H9 (cell line): Measurements from ENCODE around the gene LARGE1. TPM values are rescaled to one million over a fixed set of nuclear protein-coding genes. Genes with fewer than 3 reads are reported as not detected.

Experiments used
- DNase-seq: peaks from one replicate; pipeline ENCODE4 v3.0.0-alpha.2; 2017
- H2AFZ ChIP-seq: one replicate; pipeline ENCODE4 v1.6.1; 2013; ENCODE audit warnings: mild to moderate bottlenecking, low read length, control low read depth, moderate library complexity
- H2AK5ac ChIP-seq: 2 replicates; pipeline ENCODE4 v1.6.1; 2013; ENCODE audit warnings: low read length, control low read depth, mixed read lengths; ENCODE audit not compliant: insufficient read length
- H2BK120ac ChIP-seq: one replicate; pipeline ENCODE4 v1.6.1; 2013; ENCODE audit warnings: low read depth, mild to moderate bottlenecking, low read length, control low read depth, inconsistent platforms; ENCODE audit not compliant: poor library complexity, severe bottlenecking
- H2BK12ac ChIP-seq: 2 replicates; pipeline ENCODE4 v1.6.1; 2013; ENCODE audit warnings: low read length, control low read depth, mixed read lengths, low read depth; ENCODE audit not compliant: insufficient read length
- H2BK15ac ChIP-seq: 2 replicates; pipeline ENCODE4 v1.6.1; 2013; ENCODE audit warnings: low read depth, low read length, control low read depth
- H2BK20ac ChIP-seq: one replicate; pipeline ENCODE4 v1.6.1; 2013; ENCODE audit warnings: low read depth, mild to moderate bottlenecking, low read length, control low read depth, inconsistent platforms; ENCODE audit not compliant: poor library complexity, severe bottlenecking
- H2BK5ac ChIP-seq: 2 replicates; pipeline ENCODE4 v1.6.1; 2013; ENCODE audit warnings: low read length, control low read depth, mixed read lengths; ENCODE audit not compliant: insufficient read length
- H3K14ac ChIP-seq: 2 replicates; pipeline ENCODE4 v1.6.1; 2013; ENCODE audit warnings: low read length, control low read depth; ENCODE audit not compliant: insufficient read depth
- H3K18ac ChIP-seq: 2 replicates; pipeline ENCODE4 v1.6.1; 2013; ENCODE audit warnings: low read depth, mild to moderate bottlenecking, mixed read lengths, low read length, control low read depth; ENCODE audit not compliant: insufficient read length
- H3K23ac ChIP-seq: 2 replicates; pipeline ENCODE4 v1.6.1; 2013; ENCODE audit warnings: low read length, control low read depth, mixed read lengths, low read depth; ENCODE audit not compliant: insufficient read length
- H3K23me2 ChIP-seq: 2 replicates; pipeline ENCODE4 v1.6.1; 2013; ENCODE audit warnings: low read depth, mild to moderate bottlenecking, mixed read lengths, low read length, control low read depth; ENCODE audit not compliant: insufficient read length, poor library complexity, severe bottlenecking
- H3K27ac ChIP-seq: 2 replicates; pipeline ENCODE4 v1.5.1; 2013; ENCODE audit warnings: low read length, control low read depth, mixed read lengths, low read depth; ENCODE audit not compliant: insufficient read length
- H3K27me3 ChIP-seq: 2 replicates; pipeline ENCODE4 v1.6.1; 2013; ENCODE audit warnings: low read length, control low read depth, inconsistent platforms; ENCODE audit not compliant: insufficient read depth
- H3K4ac ChIP-seq: 2 replicates; pipeline ENCODE4 v1.6.1; 2013; ENCODE audit warnings: low read depth, mild to moderate bottlenecking, control low read depth, inconsistent platforms, low read length, moderate library complexity
- H3K4me1 ChIP-seq: 2 replicates; pipeline ENCODE4 v1.6.1; 2013; ENCODE audit warnings: low read length, control low read depth, inconsistent platforms; ENCODE audit not compliant: insufficient read depth
- H3K4me2 ChIP-seq: 2 replicates; pipeline ENCODE4 v1.6.1; 2013; ENCODE audit warnings: low read length, control low read depth, mixed read lengths; ENCODE audit not compliant: insufficient read length, insufficient read depth
- H3K56ac ChIP-seq: 2 replicates; pipeline ENCODE4 v1.6.1; 2013; ENCODE audit warnings: low read depth, mild to moderate bottlenecking, mixed read lengths, low read length, control low read depth; ENCODE audit not compliant: insufficient read length
- H3K79me1 ChIP-seq: 2 replicates; pipeline ENCODE4 v1.6.1; 2013; ENCODE audit warnings: low read depth, mild to moderate bottlenecking, moderate library complexity, low read length, control low read depth, inconsistent platforms; ENCODE audit not compliant: insufficient read depth, poor library complexity, severe bottlenecking
- H3K79me2 ChIP-seq: 2 replicates; pipeline ENCODE4 v1.6.1; 2013; ENCODE audit warnings: low read length, control low read depth, inconsistent platforms; ENCODE audit not compliant: insufficient read depth
- H3K9ac ChIP-seq: 2 replicates; pipeline ENCODE4 v1.6.1; 2013; ENCODE audit warnings: low read length, control low read depth, mixed read lengths; ENCODE audit not compliant: insufficient read length; ENCODE audit errors: extremely low read depth
- H3K9me3 ChIP-seq: one replicate; pipeline ENCODE4 v1.6.1; 2013; ENCODE audit warnings: low read depth, low read length, inconsistent platforms; ENCODE audit not compliant: control insufficient read depth
- H3T11ph ChIP-seq: one replicate; pipeline ENCODE4 v1.6.1; 2013; ENCODE audit warnings: mild to moderate bottlenecking, low read length, control low read depth, inconsistent platforms
- H4K20me1 ChIP-seq: one replicate; pipeline ENCODE4 v1.6.1; 2013; ENCODE audit not compliant: control insufficient read depth, insufficient read length, insufficient read depth
- H4K5ac ChIP-seq: 2 replicates; pipeline ENCODE4 v1.6.1; 2013; ENCODE audit warnings: low read depth, mild to moderate bottlenecking, mixed read lengths, low read length, control low read depth; ENCODE audit not compliant: insufficient read length
- H4K8ac ChIP-seq: replicated peaks from 2 replicates; pipeline ENCODE4 v1.6.1; 2013; ENCODE audit warnings: low read length, control low read depth, mixed read lengths, low read depth; ENCODE audit not compliant: insufficient read length
- H4K91ac ChIP-seq: 2 replicates; pipeline ENCODE4 v1.6.1; 2013; ENCODE audit warnings: low read depth, mild to moderate bottlenecking, moderate library complexity, mixed read lengths, low read length, control low read depth; ENCODE audit not compliant: insufficient read length
- H3K27ac Mint-ChIP-seq, 3 experiments: 2 replicates in 2 of 3; 3 replicates in 1 of 3; pipeline ENCODE4 v1.8.0; 2020 to 2021; ENCODE audit warnings: mixed read lengths in 3 of 3, mild to moderate bottlenecking in 1 of 3, moderate library complexity in 1 of 3
- H3K27me3 Mint-ChIP-seq: 2 replicates; pipeline ENCODE4 v1.8.0; 2021; ENCODE audit warnings: low read depth, mild to moderate bottlenecking, moderate library complexity, mixed read lengths
- H3K36me3 Mint-ChIP-seq, 3 experiments: 2 replicates in 2 of 3; 3 replicates in 1 of 3; pipeline ENCODE4 v1.8.0; 2020 to 2021; ENCODE audit warnings: low read depth in 3 of 3, mixed read lengths in 3 of 3; ENCODE audit not compliant: insufficient read depth in 1 of 3
- H3K4me1 Mint-ChIP-seq, 2 experiments: 2 replicates each; pipeline ENCODE4 v1.8.0; 2020; ENCODE audit warnings: mixed read lengths in 2 of 2
- H3K4me3 Mint-ChIP-seq, 2 experiments: 2 replicates in 1 of 2; 3 replicates in 1 of 2; pipeline ENCODE4 v1.8.0; 2020 to 2021; ENCODE audit warnings: mild to moderate bottlenecking in 2 of 2, mixed read lengths in 2 of 2, moderate library complexity in 1 of 2
- H3K9me3 Mint-ChIP-seq, 2 experiments: 2 replicates in 1 of 2; 3 replicates in 1 of 2; pipeline ENCODE4 v1.8.0; 2020; ENCODE audit warnings: mild to moderate bottlenecking in 2 of 2, mixed read lengths in 2 of 2, moderate library complexity in 1 of 2
- CTCF ChIP-seq: fragments of 200-600 bp; sonication (generic); conservative IDR thresholded peaks from 3 replicates; pipeline ENCODE4 v1.8.0; 2021; ENCODE audit warnings: antibody characterized with exemption, mild to moderate bottlenecking
- total RNA-seq: library from RNA; stranded (reverse); gene quantifications from 2 replicates; pipeline ENCODE4 v1.2.1, GENCODE V29; 2021

The LARGE1 gene
- total RNA-seq, 1 experiment from 2014 or later: 43.5 TPM

DNA sequence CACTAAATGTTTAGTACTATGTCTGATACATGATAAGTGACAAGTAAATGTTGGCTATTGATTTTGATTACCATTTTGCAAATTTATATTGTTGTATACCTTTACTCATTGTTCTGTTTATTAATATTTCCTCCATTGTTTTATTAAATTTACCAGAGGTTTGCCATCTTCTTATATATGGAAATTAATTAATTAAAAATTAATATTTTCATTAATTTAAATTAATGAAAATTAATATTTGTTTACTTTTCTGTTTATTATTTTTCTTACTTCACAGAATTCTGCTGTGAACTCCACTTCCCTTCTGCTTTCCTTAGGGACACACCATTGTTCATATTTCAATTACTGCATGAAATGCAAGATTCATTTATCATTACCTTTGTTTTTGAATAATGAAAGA lies 331.0 kb downstream of the LARGE1 start:
- H2BK15ac ChIP-seq: no peak overlapping the region
- no peak overlapping the region for H3K18ac ChIP-seq
- H4K5ac ChIP-seq: no peak overlapping the region
- no peak overlapping the region for H4K91ac ChIP-seq
- H2BK20ac ChIP-seq: no peak overlapping the region
- H3K36me3 Mint-ChIP-seq: peaks cover 0 to 3% (median 0%) of the 10 kb centered on the region in 3 experiments; a peak in 1 of 7 replicates
- no peak overlapping the region for H3T11ph ChIP-seq
- peaks cover 2% of the 10 kb centered on the region; the same call in 1 of the 2 replicates for H3K27me3 Mint-ChIP-seq
- no peak overlapping the region for H2BK12ac ChIP-seq
- no peak overlapping the region for H2AFZ ChIP-seq
- no peak overlapping the region for H3K27ac Mint-ChIP-seq
- H2AK5ac ChIP-seq: no peak overlapping the region
- no peaks in the 10 kb centered on the region for H3K27me3 ChIP-seq
- H3K4me1 Mint-ChIP-seq: peaks cover 11 to 14% of the 10 kb centered on the region in 2 experiments
- no peak overlapping the region for H3K56ac ChIP-seq
- no peak overlapping the region for H4K8ac ChIP-seq
- H3K27ac ChIP-seq: no peak overlapping the region
- no peak overlapping the region for H3K4me2 ChIP-seq
- no peak overlapping the region for H3K9ac ChIP-seq
- H3K9me3 ChIP-seq: no peaks in the 10 kb centered on the region
- H3K79me1 ChIP-seq: no peaks in the 10 kb centered on the region
- no peaks in the 10 kb centered on the region; the same call in 1 of the 2 replicates for H3K4me1 ChIP-seq
- no peak for DNase-seq
- no peaks in the 10 kb centered on the region for H3K79me2 ChIP-seq
- H3K23me2 ChIP-seq: no peaks in the 10 kb centered on the region
- H4K20me1 ChIP-seq: no peaks in the 10 kb centered on the region
- H3K9me3 Mint-ChIP-seq: no peaks in the 10 kb centered on the region
- no peak overlapping the region for H2BK120ac ChIP-seq
- H3K14ac ChIP-seq: no peak overlapping the region
- no peak overlapping the region for H2BK5ac ChIP-seq
- TF ChIP-seq CTCF: no peak
- no peak overlapping the region for H3K4ac ChIP-seq
- no peak overlapping the region for H3K4me3 Mint-ChIP-seq
- no peak overlapping the region for H3K23ac ChIP-seq
